Body of pancreas (tissue), 4 donors: ENCODE data around the gene GLRA1.

Experiments
- POLR2A ChIP-seq, 3 donors: fragments of 450-650 bp; IDR thresholded peaks; one replicate each; pipeline ENCODE4 v1.6.1; 2016; ENCODE audit warnings: antibody characterized with exemption in 3 of 3, mild to moderate bottlenecking in 2 of 3
- TF ChIP-seq, protein P1 (sequence below), 7 experiments: fragments of 450-650 bp in 4 of 7; fragments of 200-600 bp in 3 of 7; sonication (generic) in 3 of 7; IDR thresholded peaks; one replicate each; pipeline ENCODE4 v1.5.1; 2016 to 2019; ENCODE audit warnings: antibody characterized with exemption in 7 of 7

DNA sequence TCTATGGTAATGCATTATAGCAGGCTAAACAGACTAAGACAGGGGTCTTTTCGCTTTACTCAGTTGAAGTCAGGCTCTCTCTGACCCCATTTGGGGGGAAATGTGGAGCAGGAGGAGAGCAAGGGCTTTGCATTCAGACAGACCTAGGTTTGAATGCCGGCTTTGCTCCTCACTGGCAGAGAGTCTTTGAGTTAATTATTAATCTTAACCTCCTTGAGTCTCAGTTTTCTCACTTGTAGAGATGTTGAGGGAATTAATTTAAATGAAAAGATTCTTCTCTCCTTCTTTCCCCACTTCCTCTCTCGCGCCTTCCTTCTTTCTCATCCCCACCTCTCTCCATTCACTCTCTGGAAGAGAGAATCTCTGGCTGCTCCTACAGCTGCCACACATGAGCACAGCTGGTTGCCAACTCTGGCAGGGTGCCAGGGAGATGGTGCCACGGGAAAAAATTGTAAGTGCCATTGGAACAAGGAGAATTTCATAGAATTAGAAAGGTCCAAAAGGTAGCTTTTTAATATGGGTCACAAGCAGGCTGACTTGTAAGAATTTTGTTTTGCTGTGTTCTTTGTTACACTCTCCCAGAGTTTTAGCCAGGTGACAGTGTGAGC lies 25.2 kb upstream of the GLRA1 start:
- TF ChIP-seq, protein P1, sequence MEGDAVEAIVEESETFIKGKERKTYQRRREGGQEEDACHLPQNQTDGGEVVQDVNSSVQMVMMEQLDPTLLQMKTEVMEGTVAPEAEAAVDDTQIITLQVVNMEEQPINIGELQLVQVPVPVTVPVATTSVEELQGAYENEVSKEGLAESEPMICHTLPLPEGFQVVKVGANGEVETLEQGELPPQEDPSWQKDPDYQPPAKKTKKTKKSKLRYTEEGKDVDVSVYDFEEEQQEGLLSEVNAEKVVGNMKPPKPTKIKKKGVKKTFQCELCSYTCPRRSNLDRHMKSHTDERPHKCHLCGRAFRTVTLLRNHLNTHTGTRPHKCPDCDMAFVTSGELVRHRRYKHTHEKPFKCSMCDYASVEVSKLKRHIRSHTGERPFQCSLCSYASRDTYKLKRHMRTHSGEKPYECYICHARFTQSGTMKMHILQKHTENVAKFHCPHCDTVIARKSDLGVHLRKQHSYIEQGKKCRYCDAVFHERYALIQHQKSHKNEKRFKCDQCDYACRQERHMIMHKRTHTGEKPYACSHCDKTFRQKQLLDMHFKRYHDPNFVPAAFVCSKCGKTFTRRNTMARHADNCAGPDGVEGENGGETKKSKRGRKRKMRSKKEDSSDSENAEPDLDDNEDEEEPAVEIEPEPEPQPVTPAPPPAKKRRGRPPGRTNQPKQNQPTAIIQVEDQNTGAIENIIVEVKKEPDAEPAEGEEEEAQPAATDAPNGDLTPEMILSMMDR (IDR thresholded peaks at IDR 0.05) = no peak
- TF ChIP-seq POLR2A (IDR thresholded peaks at IDR 0.05) = no peak
